Stromal cell of bone marrow (primary cell): ENCODE results near the gene FNIP2.
"Not testable (repeated sequence)": the region's sequence is repeated elsewhere in the genome, so short reads cannot be mapped to it uniquely, and the experiment has no call there.

Experiments
- DNase-seq: peaks from one replicate; pipeline ENCODE4 v3.0.0-alpha.2; 2012; ENCODE audit warnings: low read depth

The FNIP2 gene

GRCh38 chr4:158816955-158817354 lies 48.1 kb downstream of the FNIP2 start:
- no peak for DNase-seq

- no peak for DNase-seq
Observed at GRCh38 chr4:158817562-158818296, 48.9 kb downstream of the FNIP2 start.

DNA sequence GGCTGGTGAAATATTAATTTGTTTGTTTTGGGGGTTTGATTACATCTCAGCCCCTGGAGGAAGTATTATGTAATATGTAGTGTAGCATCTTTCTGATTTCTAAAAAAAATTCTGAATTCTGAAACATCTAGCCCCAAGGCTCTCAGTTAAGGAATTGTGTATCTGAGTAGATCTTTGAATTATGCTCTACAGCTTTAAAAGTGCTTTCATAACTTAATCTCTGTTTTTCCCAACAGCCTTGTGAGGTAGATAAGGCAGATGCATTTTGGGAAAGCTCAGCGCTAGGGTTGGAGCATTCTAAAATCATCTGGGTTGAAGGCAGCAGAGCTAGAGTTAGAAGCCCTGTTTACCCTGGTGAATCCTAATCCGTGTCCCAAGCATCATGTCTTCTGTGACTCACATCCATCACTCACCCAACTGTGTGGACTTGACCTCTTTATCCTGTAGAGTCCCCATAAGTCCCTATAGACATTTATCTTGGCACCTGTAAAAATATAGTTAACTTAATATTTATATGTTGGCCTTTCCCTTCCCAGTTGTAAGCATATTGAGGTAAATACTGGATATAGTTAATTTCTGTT lies 49.8 kb downstream of the FNIP2 start:
- no peak for DNase-seq

DNA sequence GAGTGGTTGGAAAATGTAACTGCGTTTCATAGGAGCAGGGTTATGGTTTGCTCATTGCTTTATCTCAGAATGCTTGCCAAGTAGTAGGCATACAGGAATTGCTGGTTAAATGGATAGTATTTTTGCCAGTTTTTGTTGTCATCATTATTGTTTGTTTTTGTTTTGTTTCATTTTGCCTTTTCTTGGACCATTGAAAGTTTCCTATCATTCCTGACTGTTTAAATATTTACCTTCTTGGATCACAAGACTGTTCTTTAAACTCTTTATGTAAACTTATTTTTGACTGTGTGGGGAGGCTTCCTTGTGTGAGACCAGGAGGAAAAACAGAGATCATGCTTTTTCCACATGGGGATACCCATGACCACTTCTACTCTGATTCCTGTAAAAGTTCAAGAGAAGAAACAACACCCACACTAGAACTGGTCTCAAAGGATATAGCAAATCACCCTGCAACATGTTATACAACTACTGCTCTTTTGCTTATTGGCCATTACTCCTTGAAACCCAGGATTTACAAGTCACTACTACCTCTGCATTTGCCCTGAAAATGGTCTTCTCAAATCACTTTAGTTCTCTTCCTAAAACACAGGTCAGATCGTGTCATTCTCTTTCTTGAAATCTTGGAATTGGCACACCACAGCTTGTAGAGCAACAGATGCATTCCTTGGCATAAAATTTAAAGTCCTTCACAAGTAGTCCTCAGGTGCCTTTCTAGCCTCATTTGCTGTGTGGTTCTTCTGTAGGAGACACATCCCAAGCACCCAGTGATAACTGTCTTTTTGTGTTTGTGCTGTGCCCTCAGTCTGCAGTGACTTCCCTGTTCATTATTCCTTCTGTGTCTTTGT lies 51.3 kb downstream of the FNIP2 start:
- DNase-seq = no peak

DNA sequence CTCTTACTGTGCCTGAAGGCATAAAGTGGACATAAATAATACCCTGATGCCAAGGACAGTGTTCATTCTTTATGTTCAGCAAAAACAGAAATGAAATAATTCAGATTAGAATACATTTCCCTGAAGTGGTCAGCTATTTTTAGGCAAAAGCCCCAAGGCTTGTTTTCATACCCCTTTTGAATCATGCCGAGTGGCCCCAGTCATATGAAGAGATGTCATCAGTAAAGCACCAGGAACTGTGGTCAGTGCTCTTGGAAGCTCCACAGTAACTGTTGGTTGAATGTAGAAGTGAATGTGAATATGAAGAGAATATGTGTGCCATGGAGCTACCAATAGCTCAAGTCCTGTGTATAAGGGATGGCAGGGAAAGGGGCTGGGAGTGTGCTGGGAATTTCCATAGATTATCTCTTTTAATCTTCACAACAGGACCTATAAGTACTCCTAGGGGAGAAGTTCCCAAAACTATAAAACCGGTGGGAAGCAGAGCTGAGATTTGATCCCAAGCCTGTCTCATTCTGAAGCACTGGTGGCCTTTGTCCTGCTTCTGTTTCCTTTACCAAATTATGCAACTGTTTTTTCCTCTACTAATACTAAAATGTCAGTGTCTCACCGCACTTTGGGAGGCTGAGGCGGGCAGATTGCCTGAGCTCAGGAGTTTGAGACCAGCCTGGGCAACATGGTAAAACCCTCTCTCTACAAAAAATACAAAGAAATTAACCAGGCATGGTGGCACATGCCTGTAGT lies 52.6 kb downstream of the FNIP2 start:
- peak; percentile 85 for DNase-seq

GRCh38 chr4:158822348-158822747 lies 53.5 kb downstream of the FNIP2 start:
- no peak for DNase-seq

DNA sequence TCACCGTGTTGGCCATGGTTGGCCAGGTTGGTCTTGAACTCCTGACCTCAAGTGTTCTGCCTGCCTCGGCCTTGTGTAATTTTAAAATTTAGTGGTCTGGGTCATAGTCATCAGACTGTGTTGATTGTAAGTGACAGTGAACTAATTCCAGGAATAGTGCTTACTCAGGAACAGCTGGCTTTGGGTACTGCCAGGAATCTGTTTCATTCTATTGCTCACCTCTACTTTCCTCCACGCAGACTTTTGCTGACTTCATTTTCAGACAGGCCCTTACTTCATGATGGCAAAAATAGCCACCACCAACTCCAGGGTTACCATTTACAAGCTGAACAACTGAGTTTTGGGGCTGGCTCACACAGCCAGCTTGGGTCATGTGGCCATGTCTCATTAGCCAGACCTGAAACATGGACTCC lies 54.6 kb downstream of the FNIP2 start:
- peak; percentile 62 for DNase-seq

GRCh38 chr4:158824425-158825274 lies 55.8 kb downstream of the FNIP2 start:
- no peak for DNase-seq

DNA sequence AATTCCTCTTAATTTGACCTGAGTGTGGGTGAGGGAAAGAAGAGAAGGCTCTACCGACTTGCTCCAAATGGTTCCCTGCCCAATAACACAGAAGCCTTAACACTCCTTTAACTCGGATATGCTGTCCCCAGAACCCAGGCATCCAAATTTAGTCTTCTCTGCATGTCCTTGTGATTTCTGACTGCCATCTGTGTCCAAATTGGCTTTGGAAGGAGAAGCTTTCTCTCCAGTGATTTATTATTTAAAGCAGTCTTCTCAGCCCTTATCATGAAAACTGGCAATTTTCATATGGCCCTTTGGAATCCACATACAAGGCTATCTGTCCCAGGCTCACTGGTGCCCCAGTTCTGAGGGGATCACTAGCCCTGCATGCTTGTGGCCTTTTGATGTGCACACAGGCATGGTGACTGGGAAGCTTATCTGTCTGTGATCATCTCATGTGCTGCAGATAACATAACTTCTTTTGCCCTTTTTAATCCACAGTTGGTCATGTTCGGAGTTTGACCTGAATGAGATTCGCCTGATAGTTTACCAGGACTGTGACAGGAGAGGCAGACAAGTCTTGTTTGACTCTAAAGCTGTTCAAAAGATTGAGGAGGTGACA lies 56.7 kb downstream of the FNIP2 start:
- DNase-seq = no peak

DNA sequence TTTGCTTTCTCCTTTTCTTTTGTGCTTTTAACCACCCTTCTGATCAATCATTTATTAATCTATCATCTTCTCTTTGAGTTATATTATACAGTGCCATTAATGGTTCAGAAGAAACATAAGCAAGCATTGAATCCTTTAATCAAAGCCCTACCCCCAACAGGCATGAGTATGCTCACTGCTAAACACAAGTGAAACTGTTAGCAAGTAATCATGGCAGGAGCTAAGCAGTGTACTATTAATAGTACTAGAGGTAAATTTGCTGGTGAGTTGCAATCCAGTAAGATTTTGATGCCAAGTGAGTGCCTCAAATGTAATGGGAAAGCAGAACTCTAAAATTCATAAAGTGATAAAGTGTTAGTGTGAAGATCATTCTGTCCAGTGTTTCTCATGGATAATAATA lies 57.2 kb downstream of the FNIP2 start:
- no peak for DNase-seq

DNA sequence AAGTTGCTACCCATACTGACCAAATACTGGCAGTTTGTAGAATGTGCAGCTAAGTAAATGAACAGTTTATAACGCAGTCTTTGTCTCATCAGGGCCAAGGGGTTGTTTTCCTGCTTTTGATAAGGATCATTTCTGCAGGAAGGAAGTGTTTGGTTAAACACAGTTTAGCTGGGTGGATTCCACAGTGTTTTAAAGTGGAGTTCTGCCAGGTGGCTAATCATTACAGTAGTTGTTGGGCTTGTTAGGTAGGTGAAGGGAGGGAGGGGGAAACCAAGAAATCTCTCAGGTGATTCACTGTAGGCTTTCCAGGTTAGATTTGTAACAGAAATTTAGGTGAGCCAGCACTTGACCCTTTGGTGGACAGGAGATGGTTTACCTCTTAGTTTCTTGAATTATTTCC lies 58.1 kb downstream of the FNIP2 start:
- no peak for DNase-seq

DNA sequence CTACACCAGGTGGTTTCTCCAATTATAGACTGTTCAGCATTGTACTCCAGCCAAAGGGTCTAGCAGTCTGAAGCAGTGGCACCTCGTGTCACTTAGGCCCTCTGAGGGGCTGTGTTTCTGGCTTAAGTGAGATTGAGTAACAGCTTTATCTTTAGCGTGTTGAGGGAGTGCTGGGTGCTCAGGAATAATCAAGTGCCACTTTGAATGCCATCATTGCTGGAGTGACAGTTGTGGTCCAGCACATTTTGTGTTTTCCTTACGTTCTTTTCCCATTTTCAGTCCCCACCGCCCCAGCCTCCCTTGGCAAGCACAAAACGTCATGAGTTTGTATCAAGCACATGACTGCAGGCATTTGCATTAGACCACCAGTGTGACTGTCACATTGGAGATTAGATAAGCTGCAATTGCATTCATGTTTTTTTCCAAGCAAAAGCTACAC lies 58.7 kb downstream of the FNIP2 start:
- no peak for DNase-seq

DNA sequence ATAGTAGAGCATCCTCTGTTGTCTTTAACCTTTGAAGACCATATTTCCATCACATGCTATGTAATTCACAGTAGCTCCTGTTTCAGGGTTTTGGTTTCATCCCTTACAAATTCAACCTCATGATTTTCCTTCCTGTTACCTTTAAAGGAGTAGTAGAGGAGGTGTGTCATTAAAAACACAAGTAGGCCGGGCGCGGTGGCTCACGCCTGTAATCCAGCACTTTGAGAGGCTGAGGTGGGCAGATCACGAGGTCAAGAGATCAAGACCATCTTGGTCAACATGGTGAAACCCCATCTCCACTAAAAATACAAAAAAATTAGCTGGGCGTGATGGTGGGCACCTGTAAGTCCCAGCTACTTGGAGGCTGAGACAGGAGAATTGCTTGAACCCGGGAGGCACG lies 59.3 kb downstream of the FNIP2 start:
- not testable (repeated sequence) for DNase-seq

- no peak for DNase-seq
Observed at GRCh38 chr4:158829254-158829653, 60.4 kb downstream of the FNIP2 start.

- DNase-seq = no peak
Observed at GRCh38 chr4:158833602-158834001, 64.8 kb downstream of the FNIP2 start.

DNA sequence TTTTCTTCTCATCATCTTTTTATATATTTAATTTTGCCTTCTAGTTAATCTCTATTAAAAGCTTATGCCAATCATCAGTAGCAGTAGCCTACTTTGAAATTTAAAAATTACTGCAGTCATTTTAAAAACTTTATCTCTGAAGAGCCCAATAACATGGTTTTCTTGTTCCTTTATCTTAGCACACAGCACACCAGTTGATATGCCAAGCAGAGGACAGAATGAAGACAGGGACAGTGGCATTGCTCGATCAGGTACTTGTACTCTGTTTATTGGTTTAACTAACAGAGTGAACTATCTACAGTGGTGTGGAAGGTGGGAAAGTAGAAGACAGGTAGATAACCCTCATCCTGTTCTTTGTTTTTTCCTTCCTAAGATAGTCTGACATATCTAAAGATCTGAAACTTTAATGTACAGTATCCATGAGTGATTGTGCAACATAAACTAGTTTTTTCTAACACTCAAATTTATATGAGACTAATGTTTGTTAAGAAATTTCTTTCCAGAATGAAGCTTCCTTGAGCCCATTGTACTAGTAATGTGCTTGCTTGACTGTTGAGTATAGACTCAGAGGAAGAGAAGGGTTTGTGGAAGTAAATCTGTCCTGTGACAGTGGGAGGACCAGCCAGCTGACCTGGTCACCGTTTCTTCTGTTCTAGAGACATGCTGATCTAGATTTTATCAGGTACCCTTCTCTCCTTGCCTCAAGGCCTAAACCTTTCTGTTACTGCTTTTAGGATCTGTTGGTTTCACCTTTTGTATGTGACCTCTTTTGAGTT lies 66.6 kb downstream of the FNIP2 start:
- no peak for DNase-seq

GRCh38 chr4:158836002-158836369 lies 67.2 kb downstream of the FNIP2 start:
- DNase-seq = no peak

DNA sequence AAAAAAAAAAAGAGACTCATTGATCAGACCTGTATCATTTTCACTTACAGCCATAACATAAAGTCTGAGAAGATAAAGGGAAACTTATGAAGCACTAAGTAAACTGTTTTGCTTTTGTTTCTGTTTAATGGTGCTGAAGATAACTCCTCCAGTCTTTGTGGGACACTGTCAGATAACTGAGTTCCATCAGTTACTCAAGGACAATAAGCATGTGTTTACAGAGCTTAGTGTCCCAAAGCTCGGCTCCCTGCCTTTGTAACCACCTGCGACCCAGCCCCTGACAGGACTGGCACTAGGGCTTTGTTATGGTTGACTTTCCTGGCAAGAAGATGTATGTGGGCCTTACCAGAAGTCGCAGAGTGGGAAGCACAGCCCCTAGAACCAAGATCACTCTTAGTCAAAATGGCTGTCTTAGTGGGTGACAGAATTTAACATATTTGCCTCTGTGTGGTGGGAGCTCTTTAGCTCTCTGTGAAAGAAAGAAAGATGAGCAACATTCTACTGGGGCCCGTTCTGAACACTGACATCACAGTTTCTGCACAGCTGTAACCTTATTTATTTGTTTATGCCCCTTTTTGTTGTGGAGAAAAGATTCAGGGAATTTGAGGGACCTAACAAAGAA lies 68.1 kb downstream of the FNIP2 start:
- DNase-seq = no peak

- no peak for DNase-seq
Observed at GRCh38 chr4:158837527-158838141, 68.8 kb downstream of the FNIP2 start.
